NAMALWA (cell line): ENCODE measurements around the gene WDR33.
A peak's percentile ranks its signal among the peaks of the same experiment; 100 is the strongest.

Experiments
- DNase-seq: peaks from one replicate; pipeline ENCODE4 v3.0.0-alpha.2; 2015; ENCODE audit warnings: low spot score

The WDR33 gene

DNA sequence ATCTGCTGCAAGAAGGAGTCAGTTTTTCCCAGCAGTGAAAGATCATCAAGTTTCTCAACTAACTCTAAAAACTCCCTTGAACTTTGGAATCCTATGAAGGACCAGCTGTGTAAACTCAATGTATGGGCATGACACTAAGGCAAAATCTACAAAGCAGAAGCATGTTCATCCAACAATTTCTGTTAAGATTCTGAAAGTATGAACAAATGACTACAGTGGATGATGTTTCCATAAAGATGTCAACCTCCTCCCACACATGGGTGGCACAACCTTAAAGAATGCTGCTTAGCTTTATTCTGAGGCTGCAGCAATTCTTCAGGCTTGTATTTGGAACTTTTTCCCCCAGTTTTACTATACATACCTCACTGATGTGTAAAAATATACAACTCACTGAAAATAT is 47.2 kb downstream of the WDR33 start:
- DNase-seq: no peak

DNA sequence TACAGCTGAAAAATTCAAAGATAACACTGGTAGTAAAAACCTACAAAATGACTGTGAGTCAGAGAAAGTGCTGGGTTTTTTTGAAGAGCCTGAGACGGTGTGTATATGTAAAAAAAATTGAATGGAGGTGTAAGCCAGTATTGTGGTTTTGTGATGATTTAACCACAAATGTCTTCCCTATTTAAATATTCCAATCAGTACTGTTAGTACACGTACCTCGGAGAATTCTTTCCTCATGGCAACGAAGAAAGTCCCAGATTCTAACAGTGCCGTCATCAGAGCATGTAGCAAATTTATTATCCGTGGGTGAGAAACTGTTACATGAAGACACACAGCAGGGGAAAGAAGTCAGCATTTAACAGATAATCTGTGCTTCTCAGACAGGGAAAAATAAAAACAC is 48.1 kb downstream of the WDR33 start:
- DNase-seq: no peak

DNA sequence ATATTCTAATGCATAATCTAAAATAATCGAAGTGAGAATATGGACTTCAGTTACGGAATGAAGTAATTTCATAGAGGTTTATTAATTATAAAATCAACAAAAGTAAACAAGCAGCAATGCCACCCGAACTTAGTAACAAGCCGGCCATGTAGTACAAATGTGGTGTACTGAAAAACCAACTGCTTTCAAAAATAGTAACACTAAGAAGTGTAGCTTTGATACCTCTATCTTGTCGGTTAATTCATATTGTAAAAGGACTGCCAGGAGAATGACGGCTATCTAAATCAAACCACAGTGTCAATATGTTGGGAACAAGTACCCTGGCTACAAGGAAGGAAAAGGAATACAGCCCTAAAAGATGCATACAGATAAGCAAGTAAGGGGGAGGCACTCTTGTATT is 48.5 kb downstream of the WDR33 start:
- DNase-seq: no peak

DNA sequence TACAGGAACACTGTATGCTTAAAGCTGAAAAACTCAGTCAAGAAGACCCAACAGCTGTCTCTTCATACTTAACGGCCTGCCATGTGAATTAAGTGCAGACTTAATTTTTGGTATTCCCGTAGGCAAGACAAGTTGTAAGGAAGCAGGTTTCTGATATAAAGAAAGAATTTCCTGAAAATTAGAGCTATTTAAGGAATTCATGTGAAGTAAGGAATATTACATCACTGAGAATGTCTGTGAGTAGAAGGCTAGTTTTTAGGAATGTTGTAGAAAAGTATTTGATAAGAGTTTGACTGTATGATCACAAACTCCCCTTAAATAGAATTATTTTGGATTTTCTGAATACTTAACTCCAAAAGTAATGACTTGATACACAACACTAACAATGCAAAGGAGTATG is 51.0 kb downstream of the WDR33 start:
- DNase-seq: no peak

DNA sequence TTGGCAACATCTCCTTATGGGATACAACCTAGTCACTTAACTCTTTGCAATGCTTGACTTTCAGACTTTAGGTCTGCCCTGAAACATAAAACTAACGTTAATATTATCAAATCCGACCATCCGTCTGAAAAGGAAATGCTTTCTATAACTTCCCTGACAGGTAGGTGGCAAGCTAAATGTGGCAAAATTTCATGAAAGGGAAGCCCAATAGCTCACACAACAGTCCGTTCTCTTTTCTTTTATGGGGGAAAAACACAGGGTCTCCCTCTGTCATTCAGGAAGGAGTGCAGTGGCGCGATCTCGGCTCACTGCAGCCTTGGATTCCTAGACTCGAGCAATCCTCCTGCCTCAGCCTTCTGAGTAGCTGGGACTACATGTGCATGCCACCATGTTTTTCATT is 56.8 kb downstream of the WDR33 start:
- DNase-seq: no peak

DNA sequence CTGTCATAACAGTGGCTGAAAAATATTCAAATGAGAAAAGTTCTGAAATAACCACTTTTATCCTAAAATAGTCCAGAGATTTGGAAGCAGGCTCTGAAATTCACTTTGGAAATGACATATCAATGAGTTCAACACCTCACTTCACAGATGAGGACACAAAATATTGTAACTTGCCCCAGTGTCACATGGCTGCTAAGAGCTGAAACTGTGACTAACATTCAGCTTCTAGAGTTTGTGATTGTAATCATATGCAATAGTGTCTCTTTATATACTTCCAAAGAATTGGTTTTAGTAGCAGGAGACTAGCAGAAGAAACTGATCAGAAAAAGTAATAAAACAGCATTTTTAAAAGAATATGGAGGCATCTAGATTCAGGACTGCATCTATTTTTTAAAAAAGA is 57.6 kb downstream of the WDR33 start:
- DNase-seq: no peak

DNA sequence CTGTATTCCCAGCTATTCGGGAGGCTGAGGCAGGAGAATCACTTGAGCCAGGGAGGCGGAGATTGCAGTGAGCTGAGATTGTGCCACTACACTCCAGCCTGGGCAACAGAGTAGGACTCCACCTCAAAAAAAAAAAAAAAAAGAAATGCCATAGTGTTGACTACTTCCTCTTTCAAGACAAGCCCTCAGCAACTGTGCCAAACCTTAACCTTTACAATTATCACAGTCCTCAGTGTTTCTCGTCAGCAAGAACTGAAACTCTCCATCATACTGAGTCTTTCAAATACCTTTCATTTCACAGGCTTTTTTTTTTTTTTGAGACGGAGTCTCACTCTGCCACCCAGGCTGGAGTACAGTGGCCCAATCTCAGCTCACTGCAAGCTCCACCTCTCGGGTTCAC is 61.4 kb downstream of the WDR33 start:
- DNase-seq: peak; percentile 85

DNA sequence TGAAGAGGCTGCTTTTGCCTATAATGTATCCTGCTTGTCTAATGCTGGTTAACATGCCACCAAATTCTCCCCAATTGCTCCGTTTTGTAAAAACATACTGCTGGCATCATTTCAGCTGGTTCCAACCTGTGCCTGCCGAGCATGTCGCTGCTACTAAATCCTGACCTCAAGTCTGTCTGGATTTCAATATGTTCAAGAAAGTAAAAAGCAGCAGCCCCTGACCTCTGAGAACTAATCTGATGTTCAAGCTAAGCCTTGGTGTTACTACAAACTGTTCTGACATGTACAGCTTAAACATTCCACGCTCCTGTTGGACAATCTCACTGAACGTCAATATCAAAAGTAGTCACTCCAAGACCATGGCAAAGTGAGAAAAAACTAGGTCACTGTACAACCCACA is 63.4 kb downstream of the WDR33 start:
- no peak for DNase-seq

DNA sequence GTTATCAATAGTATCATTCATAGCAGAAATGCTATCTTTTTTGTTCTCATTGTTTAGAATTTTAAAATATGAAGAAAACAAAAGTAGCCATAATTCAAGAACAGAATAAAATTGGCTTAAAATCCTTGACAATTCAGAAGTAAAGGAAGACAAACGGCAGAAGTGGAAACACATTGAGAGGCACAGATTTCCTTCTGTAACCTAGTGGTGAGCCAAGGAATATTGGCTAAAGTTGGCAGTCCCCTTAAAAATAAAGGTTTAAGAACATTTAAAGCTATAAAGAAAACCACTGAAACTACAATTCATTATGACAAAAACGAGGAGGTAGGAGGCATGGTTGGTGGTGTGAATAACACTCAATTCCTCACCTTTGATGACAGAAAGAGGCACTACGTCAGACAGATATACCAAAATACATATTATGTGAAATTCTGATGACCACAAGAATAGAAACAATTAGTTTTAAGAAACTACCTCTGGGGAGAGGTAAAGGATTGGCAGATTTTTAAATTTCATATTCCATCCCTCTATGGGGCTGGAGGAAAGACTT is 67.4 kb downstream of the WDR33 start:
- no peak for DNase-seq

DNA sequence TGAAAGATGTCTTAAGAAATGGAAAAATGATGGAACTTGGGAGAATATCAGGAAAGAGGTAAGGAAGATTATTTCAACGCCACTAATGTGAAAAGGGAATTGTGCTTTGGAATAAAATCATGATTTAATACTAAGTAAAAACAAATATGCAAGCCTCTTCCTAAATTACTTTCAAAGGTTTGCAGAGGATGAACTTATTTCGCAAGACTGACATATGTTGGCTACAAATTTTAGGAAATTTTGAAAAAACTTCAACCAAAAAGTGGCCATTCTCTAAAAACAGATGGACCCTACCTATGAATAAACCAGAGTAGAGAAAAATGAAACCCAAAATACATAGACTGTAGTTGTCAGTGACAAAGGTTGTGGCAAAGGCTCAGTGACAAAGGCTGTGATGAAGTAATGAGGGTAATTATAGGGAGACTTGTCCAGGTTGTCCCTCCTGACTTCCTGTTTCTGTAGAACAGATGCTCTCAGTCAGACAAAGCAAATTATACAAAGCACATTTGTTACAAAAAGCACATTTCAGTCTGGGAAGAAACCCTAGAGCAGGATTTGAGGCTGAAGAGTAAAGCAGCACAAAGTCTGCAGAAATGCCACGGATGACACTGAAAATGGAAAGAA is 70.2 kb downstream of the WDR33 start:
- no peak for DNase-seq

DNA sequence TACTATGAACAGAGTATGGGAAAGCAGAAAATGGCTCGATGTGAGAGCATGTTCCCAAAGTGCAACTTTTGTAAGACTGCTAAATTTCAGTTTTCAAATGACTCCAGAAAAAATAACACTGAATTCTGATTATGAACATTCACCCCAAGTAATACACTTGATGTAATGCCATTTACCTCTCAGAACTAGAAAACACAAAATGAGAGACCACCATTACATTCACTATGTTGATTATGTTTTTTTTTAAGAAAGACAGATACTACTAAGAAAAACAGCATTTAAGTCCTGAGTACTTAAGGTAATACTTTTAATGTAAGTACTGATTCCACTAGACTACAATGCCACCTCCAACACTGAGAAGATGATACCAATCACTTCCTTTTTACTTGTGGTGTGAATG is 71.2 kb downstream of the WDR33 start:
- no peak for DNase-seq

DNA sequence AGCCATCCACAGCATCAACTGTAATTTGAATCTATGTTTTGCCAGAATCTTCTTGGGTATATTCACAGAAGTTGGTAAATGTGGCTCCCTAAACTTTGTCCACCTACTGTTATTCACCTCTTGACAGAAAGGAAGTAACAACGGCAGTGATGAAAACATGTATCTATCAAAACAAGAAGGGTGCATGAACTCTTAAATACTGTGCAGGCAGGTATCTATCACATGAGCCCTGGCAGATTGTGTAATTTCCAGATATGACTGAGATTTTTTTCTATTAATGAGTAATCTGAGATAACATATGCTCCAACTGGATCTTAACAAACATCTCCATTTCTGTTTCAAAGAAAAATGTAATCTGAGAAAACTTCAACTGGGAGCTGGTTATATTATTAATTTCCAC is 73.1 kb downstream of the WDR33 start:
- DNase-seq: no peak

DNA sequence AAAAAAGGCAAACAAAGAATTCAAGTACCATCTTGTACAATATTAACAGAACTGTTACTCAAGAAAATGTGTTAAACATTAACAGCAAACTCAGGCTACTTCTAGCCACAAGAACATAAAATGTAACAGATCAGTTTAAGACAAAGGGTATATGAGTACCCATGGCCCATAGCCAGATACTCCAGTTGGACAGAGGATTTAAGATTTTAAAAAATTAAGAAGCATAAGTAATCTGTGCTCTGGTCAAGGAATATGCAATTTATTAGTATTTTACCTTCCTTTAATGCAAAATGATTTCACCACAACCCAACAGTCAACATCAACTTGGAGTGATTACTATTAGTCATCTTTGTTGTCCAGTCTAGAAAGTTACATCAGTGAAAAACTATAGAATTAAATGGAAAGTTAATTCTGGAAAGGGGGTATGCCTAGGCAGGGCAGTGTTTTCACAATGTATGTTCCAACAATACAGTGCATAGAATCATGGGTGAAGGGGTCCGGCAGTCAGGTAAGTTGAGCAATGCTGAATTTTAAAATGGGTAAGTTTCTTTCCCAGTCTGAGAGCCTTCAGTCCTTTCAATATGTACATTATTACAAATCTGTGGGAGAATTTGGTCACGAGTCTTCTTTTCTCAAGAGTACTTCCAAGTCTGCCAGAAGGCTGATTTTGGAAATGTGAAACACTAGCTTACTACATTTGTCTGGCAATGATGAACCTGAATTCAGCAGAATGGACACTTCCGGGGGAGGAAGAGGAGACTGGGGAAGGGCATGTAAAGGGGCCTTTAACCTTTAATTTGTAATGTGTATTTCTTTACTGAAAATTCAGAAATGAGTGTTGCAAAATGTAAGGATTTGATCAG is 75.2 kb downstream of the WDR33 start:
- no peak for DNase-seq

DNA sequence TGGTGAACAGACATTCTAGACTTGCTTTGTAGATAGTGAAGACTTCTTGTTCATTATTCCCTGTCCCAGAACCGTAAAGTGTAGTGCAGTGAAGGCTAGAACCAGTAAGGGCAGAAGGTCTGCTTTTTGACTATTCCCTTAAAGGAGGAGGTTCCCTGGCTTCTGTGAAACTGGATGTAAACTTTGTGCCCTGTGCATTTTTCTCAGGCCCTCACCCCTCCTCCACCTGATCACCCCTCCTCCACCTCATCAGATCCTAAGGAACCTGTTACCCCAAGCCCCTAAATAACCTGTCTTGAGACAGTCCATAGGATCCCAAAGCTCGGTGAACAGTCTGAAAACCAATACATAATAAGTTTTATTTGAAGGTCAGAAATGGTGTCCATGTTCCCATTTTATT is 75.9 kb downstream of the WDR33 start:
- DNase-seq: no peak

DNA sequence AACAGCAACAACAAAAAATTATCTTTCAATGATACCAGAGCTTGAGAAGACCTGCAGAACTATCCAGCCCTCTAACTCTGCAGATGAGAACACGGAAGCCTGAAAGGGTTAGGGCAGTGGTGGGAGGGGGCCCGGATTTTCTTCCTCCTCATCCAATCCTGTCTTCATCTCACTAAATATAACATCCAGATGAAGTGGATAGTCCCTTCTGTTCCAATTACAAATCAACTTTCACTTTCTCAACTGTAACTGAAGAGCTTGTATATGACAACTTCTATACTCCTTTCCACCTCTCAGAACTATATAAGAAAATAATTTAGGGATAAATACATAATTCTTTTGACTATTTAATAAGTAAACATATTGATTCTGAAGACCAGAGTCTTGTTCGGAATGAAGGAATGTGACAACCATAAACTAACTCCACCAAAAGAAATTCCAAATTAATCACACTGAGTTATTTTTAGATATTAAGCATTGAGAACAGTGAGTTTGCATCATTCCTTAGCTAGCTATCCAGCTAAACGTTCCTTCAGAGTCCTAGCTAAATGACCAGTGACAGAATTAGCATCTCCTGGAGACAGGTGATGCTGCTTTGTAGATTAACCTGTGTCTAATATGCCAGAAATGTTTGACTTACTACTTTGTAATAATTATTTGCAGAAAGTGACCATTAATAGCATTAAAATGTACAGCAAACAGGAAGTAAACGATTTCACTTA is 77.0 kb downstream of the WDR33 start:
- DNase-seq: no peak

DNA sequence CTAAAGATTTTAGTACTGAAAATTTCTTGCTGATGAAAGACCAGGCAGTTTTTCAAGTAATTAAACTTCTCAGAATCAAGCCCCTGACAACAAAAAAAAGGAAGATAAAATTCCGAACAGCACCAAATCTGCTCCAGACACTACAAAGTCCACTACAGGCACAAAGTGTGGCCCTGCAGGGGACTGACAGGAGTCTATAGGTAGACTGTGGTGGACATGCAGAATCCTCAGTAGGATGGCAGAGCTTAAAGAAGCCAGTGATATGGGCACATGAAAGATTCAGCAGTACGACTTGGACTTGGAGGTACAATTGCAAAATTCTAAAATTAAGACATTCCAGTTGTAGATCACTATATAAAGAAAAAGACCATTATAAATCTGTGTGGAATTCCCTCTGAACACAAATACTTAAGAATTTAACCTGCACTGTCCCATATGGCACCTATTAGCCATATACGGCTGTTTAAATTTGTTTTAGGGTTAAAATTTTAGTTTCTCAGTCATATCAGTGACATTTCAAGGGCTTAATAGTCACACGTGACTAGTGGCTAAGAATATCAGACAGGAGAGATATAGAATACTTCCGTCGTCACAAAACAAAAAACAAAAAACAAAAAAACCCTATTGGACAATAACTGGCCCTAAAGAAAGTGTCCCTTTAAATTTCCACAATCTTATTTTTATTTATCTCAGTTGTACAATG is 77.7 kb downstream of the WDR33 start:
- DNase-seq: no peak

DNA sequence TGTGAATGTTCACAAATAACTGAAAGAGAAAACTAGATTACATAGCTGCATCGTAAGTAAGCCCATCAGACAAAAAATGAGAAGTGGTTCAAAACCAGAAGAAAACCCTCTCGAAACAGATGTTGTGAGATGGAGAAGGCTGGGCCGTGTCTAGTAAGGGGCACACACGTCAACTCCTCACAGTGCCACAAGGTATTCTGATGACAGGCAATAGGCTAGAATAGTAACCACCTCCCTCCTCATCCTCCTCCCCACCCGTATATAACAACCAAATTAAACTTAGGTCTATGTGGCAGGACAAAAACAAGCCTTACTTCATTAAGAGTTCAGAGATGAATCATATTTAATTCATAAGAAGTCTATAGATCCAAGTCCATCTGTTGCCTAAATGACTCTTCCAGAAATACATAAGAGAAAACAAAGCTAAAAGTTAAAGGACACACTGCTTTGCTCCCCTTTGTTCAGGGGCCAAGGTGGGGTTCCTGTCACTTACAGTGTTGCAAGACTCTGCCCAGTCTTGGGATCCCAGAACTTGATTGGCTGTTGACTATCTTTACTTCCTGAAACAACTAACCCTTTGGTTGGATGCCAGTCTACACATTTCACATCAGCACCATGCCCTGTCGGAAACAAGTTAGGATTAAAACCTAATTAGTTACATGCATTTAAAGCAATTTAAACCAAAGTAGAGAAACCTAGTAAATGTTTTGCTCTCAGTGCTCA is 84.7 kb downstream of the WDR33 start:
- DNase-seq: no peak

DNA sequence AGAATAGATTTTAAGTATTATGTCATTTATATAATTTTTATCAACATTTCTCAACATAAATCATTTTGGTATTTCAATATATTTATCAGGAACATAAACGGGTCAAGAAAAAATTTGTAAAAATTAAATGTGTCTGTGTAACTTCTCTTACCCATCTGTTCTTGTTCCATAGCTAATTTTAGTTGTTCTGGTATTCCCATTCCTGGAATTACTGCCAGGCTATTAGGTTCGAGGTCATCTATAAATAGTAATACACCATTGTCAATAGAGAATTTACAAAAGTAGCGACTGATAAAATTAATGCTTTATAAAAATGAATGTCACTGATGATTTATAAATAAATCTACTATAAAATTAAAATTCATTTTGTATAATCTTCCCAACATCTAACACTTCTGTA is 88.2 kb downstream of the WDR33 start:
- DNase-seq: no peak

DNA sequence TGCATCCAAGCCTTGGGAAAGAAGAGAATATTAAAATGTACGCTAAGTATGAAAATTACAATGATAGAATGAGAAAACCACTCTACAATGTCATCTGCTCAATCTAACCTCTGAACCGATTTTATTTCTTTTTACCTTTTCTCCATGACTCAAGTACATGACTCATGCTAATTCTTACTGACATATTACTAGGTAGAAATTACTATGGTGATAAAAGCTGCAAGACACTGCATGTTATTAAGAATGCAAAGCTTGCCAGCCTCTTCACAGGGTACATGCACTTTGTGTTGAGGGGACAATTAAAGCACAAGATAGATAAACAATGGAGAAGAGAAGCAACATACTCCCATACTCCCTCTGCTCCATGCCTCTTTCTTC is 89.0 kb downstream of the WDR33 start:
- no peak for DNase-seq

DNA sequence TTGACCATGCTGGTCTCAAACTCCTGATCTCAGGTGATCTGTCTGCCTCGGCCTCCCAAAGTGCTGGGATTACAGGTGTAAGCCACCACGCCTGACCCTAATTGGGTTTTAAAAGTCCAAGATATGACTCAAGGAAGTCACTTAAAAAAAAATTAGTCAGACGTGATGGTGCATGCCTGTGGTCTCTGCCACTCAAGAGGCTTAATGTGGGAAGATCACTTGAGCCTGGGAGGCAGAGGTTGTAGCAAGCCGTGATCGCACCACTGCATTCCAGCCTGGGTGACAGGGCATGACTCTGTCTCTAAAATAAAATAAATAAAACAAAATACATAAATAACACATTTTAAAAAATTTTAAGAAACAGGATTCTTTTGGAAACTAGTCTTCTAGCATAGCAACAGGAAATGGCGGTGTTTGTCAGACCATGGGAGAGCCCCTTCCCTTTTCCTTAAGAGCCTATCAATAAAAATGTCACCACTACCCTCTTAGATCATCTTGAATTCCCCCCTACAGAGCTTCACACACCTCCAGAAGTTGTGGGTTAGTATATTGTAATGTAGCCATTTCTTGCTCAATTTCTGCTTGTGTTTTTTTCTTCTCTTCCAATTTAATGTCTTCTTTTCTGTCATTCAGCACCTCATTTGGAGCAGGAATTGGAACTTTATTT is 89.5 kb downstream of the WDR33 start:
- DNase-seq: no peak
